Transverse colon (tissue), 3 donors: ENCODE data around the gene RBM17.

Experiments
- EP300 ChIP-seq: sonication (generic); formaldehyde crosslinking; IDR thresholded peaks from one replicate; pipeline ENCODE4 v1.6.1; 2017; ENCODE audit warnings: antibody characterized with exemption, low read depth
- POLR2AphosphoS5 ChIP-seq, 3 donors: sonication (generic); formaldehyde crosslinking; IDR thresholded peaks; one replicate each; pipeline ENCODE4 v1.6.1; 2016; ENCODE audit warnings: antibody characterized with exemption in 3 of 3

DNA sequence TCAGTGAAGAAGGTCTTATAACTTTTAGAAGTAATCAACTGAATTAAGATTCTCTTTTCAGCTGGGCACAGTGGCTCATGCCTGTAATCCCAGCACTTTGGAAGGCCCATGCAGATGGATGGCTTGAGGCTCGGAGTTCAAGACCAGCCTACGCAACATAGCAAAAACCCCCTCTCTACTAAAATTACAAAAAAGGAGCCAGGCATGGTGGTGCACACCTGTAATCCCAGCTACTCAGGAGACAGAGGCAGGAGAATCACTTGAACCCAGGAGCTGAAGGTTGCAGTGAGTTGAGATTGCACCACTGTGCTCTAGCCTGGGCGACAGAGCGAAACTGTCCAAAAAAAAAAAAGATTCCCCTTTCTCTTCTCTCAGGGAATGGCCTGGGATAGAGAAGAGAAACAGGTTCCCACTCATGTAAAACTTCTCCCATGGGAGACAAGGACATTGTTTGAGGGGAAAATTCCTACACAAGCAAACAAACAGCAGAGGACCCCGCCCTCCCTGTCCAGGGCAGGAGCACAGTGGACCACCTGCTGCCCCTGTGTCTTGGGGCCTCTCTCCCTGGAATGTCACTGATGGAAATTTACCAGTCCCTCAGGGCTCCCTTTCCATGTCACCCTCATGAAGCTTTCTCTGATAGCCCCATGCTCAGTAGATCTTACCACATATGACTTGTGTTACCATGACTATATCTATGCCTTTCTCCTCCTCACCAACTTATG, 32.3 kb upstream of the RBM17 start:
- no peak for TF ChIP-seq EP300
- no peak for TF ChIP-seq POLR2AphosphoS5 (IDR thresholded peaks at IDR 0.05)
